ENCODE results near the gene SERF1B. TPM values are rescaled to one million over a fixed set of nuclear protein-coding genes. Genes with fewer than 3 reads are reported as not detected.
"Not testable (repeated sequence)": the region's sequence is repeated elsewhere in the genome, so short reads cannot be mapped to it uniquely, and the experiment has no call there.

Gene SERF1B
- total and polyA plus RNA-seq, 5 donors = 16.2 to 43.5 (median 26.2) TPM

- H3K4me1 ChIP-seq (ENCODE audit: control insufficient read depth, insufficient read depth, low read length); H3K27me3 ChIP-seq (ENCODE audit: control insufficient read depth, insufficient read depth); H3K9me3 ChIP-seq (ENCODE audit: control insufficient read depth, low read length); intact Hi-C loops (cut with DNase I); H3K4me3 ChIP-seq (ENCODE audit: low read length); H3K27ac ChIP-seq (ENCODE audit: low read length); DNase-seq; ATAC-seq: not testable (repeated sequence)
- WGBS = no CpG with 5 or more reads among the region's 1 CpG
Observed at GRCh38 chr5:70088907-70089464, 63.9 kb downstream of the SERF1B start.

- H3K4me1 ChIP-seq (ENCODE audit: control insufficient read depth, insufficient read depth, low read length); H3K4me3 ChIP-seq (ENCODE audit: low read length); ATAC-seq; intact Hi-C loops (cut with DNase I); DNase-seq; H3K27me3 ChIP-seq (ENCODE audit: control insufficient read depth, insufficient read depth); H3K27ac ChIP-seq (ENCODE audit: low read length); H3K9me3 ChIP-seq (ENCODE audit: control insufficient read depth, low read length): not testable (repeated sequence)
- WGBS = no CpG with 5 or more reads among the region's 7 CpGs
Observed at GRCh38 chr5:70091776-70092175, 66.7 kb downstream of the SERF1B start.

Other genes with a start within 250 kb of the SERF1B start
- 10 to 100 TPM; 19.3 to 40.0 (median 24.8) TPM for gene SMN2, start 24.4 kb downstream of the SERF1B start, total RNA-seq
- gene SMN2, start 24.4 kb downstream of the SERF1B start, polyA plus RNA-seq = 13.5 TPM